GM18868 (cell line): Measurements from ENCODE around the gene NHLRC1.
A peak's percentile ranks its signal among the peaks of the same experiment; 100 is the strongest.
"Not testable (repeated sequence)": the region's sequence is repeated elsewhere in the genome, so short reads cannot be mapped to it uniquely, and the experiment has no call there.

Source experiments
- ATAC-seq: cut with Tn5 transposase; IDR thresholded peaks from one replicate; pipeline ENCODE4 v1.9.1; 2021; ENCODE audit warnings: mild to moderate bottlenecking, moderate library complexity; ENCODE audit not compliant: unreplicated experiment

The NHLRC1 gene

GRCh38 chr6:18122128-18123093 lies at the start of gene NHLRC1:
NHLRC1 (minus strand) TSS chr6:18122677; CDS start chr6:18122606, 71 bp downstream.
- peak; percentile 100 for ATAC-seq

GRCh38 chr6:18171871-18172270 lies 49.4 kb upstream of the NHLRC1 start:
- no peak for ATAC-seq

- no peak for ATAC-seq
Measured at GRCh38 chr6:18168264-18168663, 45.8 kb upstream of the NHLRC1 start.

- no peak for ATAC-seq
Measured at GRCh38 chr6:18166312-18167036, 44.0 kb upstream of the NHLRC1 start.

GRCh38 chr6:18165751-18166150 lies 43.3 kb upstream of the NHLRC1 start:
- no peak for ATAC-seq

- ATAC-seq = no peak
Measured at GRCh38 chr6:18162401-18162800, 39.9 kb upstream of the NHLRC1 start.

GRCh38 chr6:18161431-18161830 lies 39.0 kb upstream of the NHLRC1 start:
- ATAC-seq = no peak

GRCh38 chr6:18160911-18161310 lies 38.4 kb upstream of the NHLRC1 start:
- ATAC-seq = no peak

GRCh38 chr6:18155864-18156421 lies 33.5 kb upstream of the NHLRC1 start:
- peak; percentile 42 for ATAC-seq

- ATAC-seq = peak; percentile 83
Measured at GRCh38 chr6:18155150-18155863, 32.8 kb upstream of the NHLRC1 start, which contains the start of gene KDM1B. KDM1B (plus strand) TSS chr6:18155422; CDS start chr6:18159896, 4,474 bp downstream.

GRCh38 chr6:18154507-18155149 lies 32.2 kb upstream of the NHLRC1 start, which contains the start of gene TPMT:
TPMT (minus strand) TSS chr6:18155077; CDS start chr6:18149127, 5,950 bp downstream.
- ATAC-seq = peak; percentile 40

GRCh38 chr6:18153311-18153703 lies 30.8 kb upstream of the NHLRC1 start:
- no peak for ATAC-seq

- no peak for ATAC-seq
Measured at GRCh38 chr6:18151801-18152200, 29.3 kb upstream of the NHLRC1 start.

- ATAC-seq = not testable (repeated sequence)
Measured at GRCh38 chr6:18151391-18151790, 28.9 kb upstream of the NHLRC1 start.

- no peak for ATAC-seq
Measured at GRCh38 chr6:18148304-18149025, 26.0 kb upstream of the NHLRC1 start.

- no peak for ATAC-seq
Measured at GRCh38 chr6:18147616-18148015, 25.1 kb upstream of the NHLRC1 start.

- ATAC-seq = no peak
Measured at GRCh38 chr6:18147160-18147559, 24.7 kb upstream of the NHLRC1 start.

- no peak for ATAC-seq
Measured at GRCh38 chr6:18142591-18142861, 20.0 kb upstream of the NHLRC1 start.

- ATAC-seq = no peak
Measured at GRCh38 chr6:18141805-18142590, 19.5 kb upstream of the NHLRC1 start.
